ENCODE measurements around the gene SLIT1.

SLIT1 gene

GRCh38 chr10:97013568-97013967 lies 172.2 kb downstream of the SLIT1 start:
- no peak overlapping the region for H3K4me3 ChIP-seq (ENCODE audit: insufficient read depth in 1 of 2, low read depth in 1 of 2, low read length in 2 of 2)
- no peaks in the 10 kb centered on the region for H3K4me1 ChIP-seq (ENCODE audit: control insufficient read depth, insufficient read depth, low read depth, low read length)
- H4K8ac ChIP-seq (ENCODE audit: low read length): no peak overlapping the region
- no peak overlapping the region for H2BK120ac ChIP-seq (ENCODE audit: low read depth, low read length)
- no peak overlapping the region for H2BK15ac ChIP-seq (ENCODE audit: low read depth, poor library complexity, severe bottlenecking)
- DNase-seq: no peak
- no peaks in the 10 kb centered on the region for H3K9me3 ChIP-seq (ENCODE audit: control insufficient read depth, low read length)
- no peak overlapping the region for H2AK5ac ChIP-seq (ENCODE audit: low read length, severe bottlenecking)
- H3K4me2 ChIP-seq (ENCODE audit: low read length, poor library complexity, severe bottlenecking): no peak overlapping the region
- no peak overlapping the region for H3K9ac ChIP-seq (ENCODE audit: low read length)
- no peak overlapping the region for H4K91ac ChIP-seq (ENCODE audit: low read length)
- H3K79me1 ChIP-seq (replicated peaks; ENCODE audit: low read length, poor library complexity, severe bottlenecking): no peaks in the 10 kb centered on the region
- H3K14ac ChIP-seq (ENCODE audit: low read length in 2 of 2): no peak overlapping the region
- no peak overlapping the region for H2BK5ac ChIP-seq (ENCODE audit: low read depth, low read length, poor library complexity, severe bottlenecking)
- no peak overlapping the region for H3K27ac ChIP-seq (ENCODE audit: low read length, poor library complexity, severe bottlenecking)
- WGBS: 70% methylated on average over 8 of the region's 8 CpGs
- H2AFZ ChIP-seq (ENCODE audit: low read depth, low read length): no peak overlapping the region
- no peak overlapping the region for H3K23ac ChIP-seq (ENCODE audit: low read length in 2 of 2)
- no peak overlapping the region for H3K4ac ChIP-seq (ENCODE audit: low read depth in 1 of 2, low read length in 2 of 2)
- H3K36me3 ChIP-seq (ENCODE audit: control insufficient read depth in 1 of 2, insufficient read depth in 2 of 2, low read depth in 1 of 2, low read length in 2 of 2): peaks cover 0 to 4% of the 10 kb centered on the region in 2 experiments
- H3K18ac ChIP-seq (ENCODE audit: low read depth in 1 of 2, low read length in 2 of 2): no peak overlapping the region
- H2BK12ac ChIP-seq (ENCODE audit: low read length in 2 of 2): no peak overlapping the region
- H3K27me3 ChIP-seq (ENCODE audit: control insufficient read depth in 1 of 2, insufficient read depth in 1 of 2, low read length in 2 of 2): peaks cover 4 to 12% of the 10 kb centered on the region in 2 experiments

- Histone ChIP-seq H3K36me3 (ENCODE audit: control insufficient read depth in 1 of 2, insufficient read depth in 2 of 2, low read depth in 1 of 2, low read length in 2 of 2) (peaks cover 0 to 4% of the 10 kb centered on the region in 2 experiments), H2AK5ac (ENCODE audit: low read length, severe bottlenecking) (no peak overlapping the region), H4K91ac (ENCODE audit: low read length) (no peak overlapping the region), H4K8ac (ENCODE audit: low read length) (no peak overlapping the region), H3K27ac (ENCODE audit: low read length, poor library complexity, severe bottlenecking) (no peak overlapping the region), H2AFZ (ENCODE audit: low read depth, low read length) (no peak overlapping the region), H2BK120ac (ENCODE audit: low read depth, low read length) (no peak overlapping the region), H3K18ac (ENCODE audit: low read depth in 1 of 2, low read length in 2 of 2) (no peak overlapping the region), H2BK15ac (ENCODE audit: low read depth, poor library complexity, severe bottlenecking) (no peak overlapping the region), H3K27me3 (ENCODE audit: control insufficient read depth in 1 of 2, insufficient read depth in 1 of 2, low read length in 2 of 2) (peaks cover 4 to 12% of the 10 kb centered on the region in 2 experiments), H3K23ac (ENCODE audit: low read length in 2 of 2) (no peak overlapping the region), H3K14ac (ENCODE audit: low read length in 2 of 2) (no peak overlapping the region), H3K4me3 (ENCODE audit: insufficient read depth in 1 of 2, low read depth in 1 of 2, low read length in 2 of 2) (no peak overlapping the region), H3K4me1 (ENCODE audit: control insufficient read depth, insufficient read depth, low read depth, low read length) (no peaks in the 10 kb centered on the region), H3K4me2 (ENCODE audit: low read length, poor library complexity, severe bottlenecking) (no peak overlapping the region), H3K79me1 (replicated peaks; ENCODE audit: low read length, poor library complexity, severe bottlenecking) (no peaks in the 10 kb centered on the region), H2BK12ac (ENCODE audit: low read length in 2 of 2) (no peak overlapping the region), H2BK5ac (ENCODE audit: low read depth, low read length, poor library complexity, severe bottlenecking) (no peak overlapping the region), H3K9ac (ENCODE audit: low read length) (no peak overlapping the region), H3K4ac (ENCODE audit: low read depth in 1 of 2, low read length in 2 of 2) (no peak overlapping the region), H3K9me3 (ENCODE audit: control insufficient read depth, low read length) (peaks cover 3% of the 10 kb centered on the region)
- no peak for DNase-seq
- 84% methylated on average over 8 of the region's 8 CpGs for WGBS
Observed at GRCh38 chr10:97012470-97012869, 173.3 kb downstream of the SLIT1 start.

- no peak overlapping the region for H3K9ac ChIP-seq (ENCODE audit: low read length)
- H4K8ac ChIP-seq (ENCODE audit: low read length): no peak overlapping the region
- no peaks in the 10 kb centered on the region for H3K4me1 ChIP-seq (ENCODE audit: control insufficient read depth, insufficient read depth, low read depth, low read length)
- H3K79me1 ChIP-seq (replicated peaks; ENCODE audit: low read length, poor library complexity, severe bottlenecking): no peaks in the 10 kb centered on the region
- H3K4me3 ChIP-seq (ENCODE audit: insufficient read depth in 1 of 2, low read depth in 1 of 2, low read length in 2 of 2): no peak overlapping the region
- no peak overlapping the region for H2BK5ac ChIP-seq (ENCODE audit: low read depth, low read length, poor library complexity, severe bottlenecking)
- H2AFZ ChIP-seq (ENCODE audit: low read depth, low read length): no peak overlapping the region
- H2BK15ac ChIP-seq (ENCODE audit: low read depth, poor library complexity, severe bottlenecking): no peak overlapping the region
- H3K36me3 ChIP-seq (ENCODE audit: control insufficient read depth in 1 of 2, insufficient read depth in 2 of 2, low read depth in 1 of 2, low read length in 2 of 2): peaks cover 0 to 4% of the 10 kb centered on the region in 2 experiments
- no peak overlapping the region for H2BK120ac ChIP-seq (ENCODE audit: low read depth, low read length)
- H3K27ac ChIP-seq (ENCODE audit: low read length, poor library complexity, severe bottlenecking): no peak overlapping the region
- H3K4ac ChIP-seq (ENCODE audit: low read depth in 1 of 2, low read length in 2 of 2): no peak overlapping the region
- DNase-seq: no peak
- no peak overlapping the region for H3K23ac ChIP-seq (ENCODE audit: low read length in 2 of 2)
- H3K4me2 ChIP-seq (ENCODE audit: low read length, poor library complexity, severe bottlenecking): no peak overlapping the region
- no peak overlapping the region for H3K14ac ChIP-seq (ENCODE audit: low read length in 2 of 2)
- H2BK12ac ChIP-seq (ENCODE audit: low read length in 2 of 2): no peak overlapping the region
- no peak overlapping the region for H2AK5ac ChIP-seq (ENCODE audit: low read length, severe bottlenecking)
- peaks cover 12% of the 10 kb centered on the region for H3K9me3 ChIP-seq (ENCODE audit: control insufficient read depth, low read length)
- peaks cover 4 to 12% of the 10 kb centered on the region in 2 experiments for H3K27me3 ChIP-seq (ENCODE audit: control insufficient read depth in 1 of 2, insufficient read depth in 1 of 2, low read length in 2 of 2)
- H4K91ac ChIP-seq (ENCODE audit: low read length): no peak overlapping the region
- no peak overlapping the region for H3K18ac ChIP-seq (ENCODE audit: low read depth in 1 of 2, low read length in 2 of 2)
Observed at GRCh38 chr10:97011397-97011796, 174.4 kb downstream of the SLIT1 start.

- Histone ChIP-seq H4K8ac (ENCODE audit: low read length) (no peak overlapping the region), H3K27me3 (ENCODE audit: control insufficient read depth in 1 of 2, insufficient read depth in 1 of 2, low read length in 2 of 2) (peaks cover 4 to 12% of the 10 kb centered on the region in 2 experiments), H3K4me3 (ENCODE audit: insufficient read depth in 1 of 2, low read depth in 1 of 2, low read length in 2 of 2) (no peak overlapping the region), H3K4me1 (ENCODE audit: control insufficient read depth, insufficient read depth, low read depth, low read length) (no peaks in the 10 kb centered on the region), H4K91ac (ENCODE audit: low read length) (no peak overlapping the region), H3K36me3 (ENCODE audit: control insufficient read depth in 1 of 2, insufficient read depth in 2 of 2, low read depth in 1 of 2, low read length in 2 of 2) (peaks cover 0 to 4% of the 10 kb centered on the region in 2 experiments), H3K4ac (ENCODE audit: low read depth in 1 of 2, low read length in 2 of 2) (no peak overlapping the region), H2BK120ac (ENCODE audit: low read depth, low read length) (no peak overlapping the region), H3K14ac (ENCODE audit: low read length in 2 of 2) (no peak overlapping the region), H3K18ac (ENCODE audit: low read depth in 1 of 2, low read length in 2 of 2) (no peak overlapping the region), H2BK15ac (ENCODE audit: low read depth, poor library complexity, severe bottlenecking) (no peak overlapping the region), H3K9ac (ENCODE audit: low read length) (no peak overlapping the region), H2BK12ac (ENCODE audit: low read length in 2 of 2) (no peak overlapping the region), H2BK5ac (ENCODE audit: low read depth, low read length, poor library complexity, severe bottlenecking) (no peak overlapping the region), H2AK5ac (ENCODE audit: low read length, severe bottlenecking) (no peak overlapping the region), H3K79me1 (replicated peaks; ENCODE audit: low read length, poor library complexity, severe bottlenecking) (no peaks in the 10 kb centered on the region), H3K27ac (ENCODE audit: low read length, poor library complexity, severe bottlenecking) (no peak overlapping the region), H3K9me3 (ENCODE audit: control insufficient read depth, low read length) (peaks cover 14% of the 10 kb centered on the region), H3K4me2 (ENCODE audit: low read length, poor library complexity, severe bottlenecking) (no peak overlapping the region), H2AFZ (ENCODE audit: low read depth, low read length) (no peak overlapping the region), H3K23ac (ENCODE audit: low read length in 2 of 2) (no peak overlapping the region)
- 77% methylated on average over 4 of the region's 4 CpGs for WGBS
- no peak for DNase-seq
Observed at GRCh38 chr10:97010695-97011206, 175.0 kb downstream of the SLIT1 start.

Measured in mesenchymal stem cell (in vitro differentiated cells and primary cell).